Measurements from ENCODE around the gene TMEM164. TPM values are rescaled to one million over a fixed set of nuclear protein-coding genes. Genes with fewer than 3 reads are reported as not detected.

TMEM164 gene
- total RNA-seq, 1 donor from 2014 or later = 48.3 TPM

- no peak for TF ChIP-seq CTCF (IDR thresholded peaks at IDR 0.05; ENCODE audit: borderline replicate concordance)
- DNase-seq = no peak
- intact Hi-C loops (cut with micrococcal nuclease) = no loop called here
Measured at GRCh38 chrX:110224926-110225617, 222.2 kb downstream of the TMEM164 start.

DNA sequence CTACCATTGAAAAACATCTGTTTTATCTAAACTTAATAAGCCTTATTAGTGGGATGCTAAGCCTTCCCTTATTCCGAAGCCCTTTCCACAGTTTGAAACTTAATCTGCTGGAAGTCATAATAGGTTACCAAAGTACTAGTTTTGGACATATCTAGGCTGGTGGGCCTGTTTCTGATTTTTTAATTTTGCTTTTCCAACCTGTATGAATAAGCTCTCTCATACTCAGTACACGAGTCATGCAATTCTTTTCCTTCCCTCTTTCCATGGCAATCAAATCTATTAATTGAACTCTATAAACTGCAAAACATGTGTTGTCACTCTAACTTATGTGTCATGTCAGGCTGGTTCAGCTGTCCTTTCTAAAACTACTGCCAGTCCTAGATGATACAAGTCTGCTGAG lies 224.0 kb downstream of the TMEM164 start:
- intact Hi-C loops (cut with micrococcal nuclease) = no loop called here
- no peak for DNase-seq

More at GRCh38 chrX:110224926-110225617, 222.2 kb downstream of the TMEM164 start:
- Histone ChIP-seq H3K27me3 (ENCODE audit: low read depth) (no peaks in the 10 kb centered on the region), H3K9me3 (replicated peaks) (no peaks in the 10 kb centered on the region), H3K4me1 (no peaks in the 10 kb centered on the region), H3K4me3 (no peak overlapping the region), H3K36me3 (no peaks in the 10 kb centered on the region), H3K27ac (replicated peaks) (no peak overlapping the region)

More for the DNA sequence above, 224.0 kb downstream of the TMEM164 start:
- H3K4me3 ChIP-seq = no peak overlapping the region
- H3K27ac ChIP-seq (replicated peaks) = no peak overlapping the region
- TF ChIP-seq CTCF (IDR thresholded peaks at IDR 0.05; ENCODE audit: borderline replicate concordance) = no peak
- H3K4me1 ChIP-seq = no peaks in the 10 kb centered on the region
- no peaks in the 10 kb centered on the region for H3K9me3 ChIP-seq (replicated peaks)
- H3K36me3 ChIP-seq = no peaks in the 10 kb centered on the region
- H3K27me3 ChIP-seq (ENCODE audit: low read depth) = no peaks in the 10 kb centered on the region

Small RNA genes within 50 kb of the gene (microRNA-seq; reads per million reads assigned to microRNA genes)
- not detected for gene MIR3978
- gene MIR652 = 2,776 reads per million, percentile 90 among the genes with 10 or more reads in this experiment

Data from left ventricle myocardium inferior (tissue), 1 donor.